T-helper 9 cell (primary cell): ENCODE data around the gene DNAI2.

Source experiments
- DNase-seq: peaks from one replicate; pipeline ENCODE4 v3.0.0-alpha.2; 2020

DNAI2 gene

DNA sequence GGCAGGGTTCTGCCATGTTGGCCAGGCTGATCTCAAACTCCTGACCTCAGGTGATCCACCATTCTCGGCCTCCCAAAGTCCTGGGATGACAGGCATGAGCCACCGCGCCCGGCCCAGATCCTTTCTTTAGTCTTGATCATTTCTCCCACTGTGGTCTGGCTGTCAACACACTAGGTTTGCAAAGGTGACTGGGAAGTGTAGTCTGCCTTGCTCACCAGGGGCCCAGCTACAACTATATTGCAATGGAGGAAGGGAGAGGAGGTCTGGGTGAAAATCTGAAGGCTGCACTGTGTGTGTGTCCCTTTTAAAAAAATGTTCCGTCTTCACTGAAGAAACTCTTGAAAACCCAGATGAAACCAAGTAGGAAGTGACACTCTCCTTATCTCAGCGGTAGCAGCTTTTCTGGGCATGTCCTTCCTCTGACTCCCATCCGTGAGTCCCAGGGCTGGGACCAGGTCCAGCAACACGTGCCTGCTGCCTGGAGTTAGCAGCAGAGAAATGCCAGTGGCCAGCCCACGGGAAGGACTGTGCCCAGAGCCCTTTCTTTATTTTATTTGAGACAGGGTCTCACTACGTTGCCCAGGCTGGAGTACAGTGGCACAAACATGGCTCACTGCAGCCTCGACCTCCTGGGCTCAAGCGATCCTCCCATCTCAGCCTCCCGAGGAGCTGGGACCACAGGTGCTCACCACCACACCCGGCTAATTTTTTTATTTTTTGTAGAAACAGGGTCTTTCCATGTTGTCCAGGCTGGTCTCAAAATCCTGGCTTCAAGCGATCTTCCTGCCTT is 34.1 kb downstream of the DNAI2 start:
- no peak for DNase-seq

- no peak for DNase-seq
Measured at GRCh38 chr17:74309902-74310301, 35.9 kb downstream of the DNAI2 start.

DNA sequence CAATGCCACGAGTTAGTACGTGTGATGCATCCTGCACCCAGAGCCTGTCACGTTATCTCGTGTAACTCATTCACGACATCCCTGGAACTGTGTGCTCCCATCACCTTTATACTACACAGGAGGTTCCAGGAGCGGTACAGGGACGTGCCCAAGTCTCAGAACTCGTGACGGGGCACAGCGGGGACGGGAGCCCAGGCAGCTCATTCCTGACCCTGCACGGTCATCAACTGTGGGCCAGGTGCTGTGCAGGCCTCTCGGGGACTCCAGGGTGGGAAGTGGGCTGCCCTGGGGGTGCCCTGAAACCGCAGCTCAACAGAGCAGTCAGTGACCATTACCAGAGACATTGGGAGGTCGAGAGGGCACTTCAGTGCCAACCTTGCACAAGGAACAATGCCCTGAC is 40.8 kb downstream of the DNAI2 start:
- no peak for DNase-seq

DNA sequence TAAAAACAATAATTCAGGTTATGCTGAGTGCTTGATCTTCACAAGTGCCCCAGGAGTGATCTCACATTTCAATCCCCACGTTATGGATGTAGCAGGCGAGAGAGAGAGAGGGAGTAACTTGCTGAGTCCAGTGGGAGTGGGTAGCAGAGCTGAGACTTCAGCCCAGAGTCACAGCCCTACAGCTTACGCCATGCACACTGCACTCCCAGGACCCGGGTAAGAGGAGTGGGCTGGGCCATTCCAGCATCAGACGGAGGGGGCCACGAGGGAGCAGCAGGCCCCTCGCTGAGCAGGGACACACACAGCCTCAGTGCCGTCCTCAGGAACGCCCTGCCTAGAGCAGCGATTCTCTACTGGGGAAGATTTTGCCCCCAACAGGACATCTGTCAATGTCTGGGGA is 42.2 kb downstream of the DNAI2 start:
- no peak for DNase-seq

DNA sequence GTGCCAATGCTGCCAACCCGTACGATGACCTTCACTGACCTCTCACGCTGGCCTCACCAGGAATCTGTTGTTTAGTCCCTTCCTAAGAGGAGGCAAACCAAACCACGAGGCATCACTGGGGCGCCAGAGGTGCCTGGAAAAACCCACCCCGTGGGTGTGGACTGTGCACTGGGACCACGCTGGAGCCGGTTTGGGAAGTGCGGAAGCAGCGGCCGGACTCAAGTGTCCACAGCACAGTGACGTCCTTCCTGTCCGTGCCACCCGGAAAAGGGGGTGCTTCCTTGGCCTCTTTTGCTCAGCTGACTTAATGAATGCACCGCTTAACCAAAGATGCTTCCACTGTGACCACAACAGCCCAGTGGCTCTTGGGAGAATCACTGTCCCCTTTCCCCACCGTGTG is 43.0 kb downstream of the DNAI2 start:
- no peak for DNase-seq

DNA sequence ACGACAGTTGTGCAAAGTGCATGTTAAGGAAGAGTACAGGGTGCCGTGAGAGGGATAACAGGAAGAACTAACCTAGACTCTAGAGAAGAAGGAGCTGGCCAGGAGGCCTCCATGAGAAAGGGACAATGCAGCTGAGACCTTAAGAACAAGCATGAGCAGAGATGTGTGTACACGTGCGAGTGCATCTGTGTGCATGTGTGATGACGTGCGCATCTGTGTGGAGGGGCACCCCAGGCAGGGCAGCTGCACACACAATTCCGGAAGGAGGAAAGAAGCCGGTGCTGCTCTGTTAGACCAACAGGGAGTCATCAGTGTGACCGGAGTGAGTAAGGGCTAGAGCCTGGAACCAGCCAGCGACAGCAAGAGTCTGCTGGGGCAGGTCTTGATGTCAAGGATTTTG is 44.4 kb downstream of the DNAI2 start:
- no peak for DNase-seq

GRCh38 chr17:74324521-74324920 is 50.5 kb downstream of the DNAI2 start:
- no peak for DNase-seq

DNA sequence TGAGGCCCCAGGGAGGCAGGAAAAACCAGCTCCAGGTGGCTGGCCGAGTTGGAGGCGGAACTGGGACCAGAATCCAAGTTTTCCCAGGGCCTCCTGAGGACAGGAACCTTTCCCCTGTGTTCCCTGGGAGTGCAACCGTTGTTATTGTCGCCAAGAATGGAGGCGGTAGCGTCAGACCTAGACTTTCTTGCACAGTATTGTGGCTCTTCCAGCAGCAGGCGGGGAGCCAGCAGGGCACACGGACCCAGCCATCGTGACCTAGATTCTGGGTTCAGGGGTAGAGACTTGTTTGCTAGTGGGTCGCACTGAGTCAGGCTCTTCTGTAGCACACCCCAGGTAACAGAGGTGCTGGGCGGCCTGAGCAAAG is 51.3 kb downstream of the DNAI2 start:
- no peak for DNase-seq

- DNase-seq: peak; percentile 49
Measured at GRCh38 chr17:74325743-74326379, 51.8 kb downstream of the DNAI2 start, which contains the start of gene KIF19. KIF19 (plus strand) TSS chr17:74326226; CDS start chr17:74326350, 124 bp downstream.

GRCh38 chr17:74326506-74326905 is 52.5 kb downstream of the DNAI2 start:
- DNase-seq: no peak

GRCh38 chr17:74328487-74328886 is 54.5 kb downstream of the DNAI2 start:
- no peak for DNase-seq

- no peak for DNase-seq
Measured at GRCh38 chr17:74329378-74329777, 55.3 kb downstream of the DNAI2 start.

DNA sequence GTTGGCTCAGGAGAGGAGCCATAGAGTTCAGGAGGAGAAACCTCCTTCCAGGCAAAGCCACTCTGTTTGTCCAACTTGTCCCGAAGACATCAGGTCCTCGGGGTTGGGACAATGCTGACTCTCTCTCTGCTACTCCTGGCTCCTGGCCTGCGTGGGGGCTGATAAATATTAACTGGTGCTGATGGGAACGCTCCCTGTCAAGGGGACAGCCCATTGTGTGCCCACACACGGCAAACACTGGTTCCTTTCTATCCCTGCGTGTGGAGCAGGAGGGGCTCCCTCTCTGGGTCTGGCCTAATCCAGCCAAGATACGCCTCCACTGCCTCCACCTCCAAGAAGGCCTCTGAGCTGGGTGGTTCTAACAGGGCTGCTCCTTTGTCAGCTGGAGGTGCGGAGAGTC is 56.4 kb downstream of the DNAI2 start:
- DNase-seq: no peak

- DNase-seq: no peak
Measured at GRCh38 chr17:74332017-74332650, 58.1 kb downstream of the DNAI2 start.

- no peak for DNase-seq
Measured at GRCh38 chr17:74332763-74333283, 58.8 kb downstream of the DNAI2 start.

- DNase-seq: no peak
Measured at GRCh38 chr17:74334393-74335039, 60.5 kb downstream of the DNAI2 start.

- no peak for DNase-seq
Measured at GRCh38 chr17:74335529-74336062, 61.6 kb downstream of the DNAI2 start.

DNA sequence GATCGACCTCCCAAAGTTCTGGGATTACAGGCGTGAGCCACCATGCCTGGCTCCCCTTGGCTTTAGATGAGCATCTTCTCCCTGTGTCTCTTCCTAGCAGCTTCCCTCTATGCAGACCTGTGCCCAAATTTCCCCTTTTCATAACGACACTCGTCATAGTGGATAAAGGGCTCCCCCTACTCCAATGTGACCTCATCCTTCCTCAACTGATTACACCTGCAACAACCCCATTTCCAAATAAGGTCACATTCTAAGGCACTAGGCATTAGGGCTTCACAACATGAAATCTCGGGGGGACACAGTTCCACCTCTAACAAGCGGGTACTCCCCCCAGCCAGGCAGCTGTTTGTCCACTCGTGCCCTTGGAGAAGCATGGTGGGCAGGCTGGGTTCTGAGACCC is 62.3 kb downstream of the DNAI2 start:
- DNase-seq: no peak

DNA sequence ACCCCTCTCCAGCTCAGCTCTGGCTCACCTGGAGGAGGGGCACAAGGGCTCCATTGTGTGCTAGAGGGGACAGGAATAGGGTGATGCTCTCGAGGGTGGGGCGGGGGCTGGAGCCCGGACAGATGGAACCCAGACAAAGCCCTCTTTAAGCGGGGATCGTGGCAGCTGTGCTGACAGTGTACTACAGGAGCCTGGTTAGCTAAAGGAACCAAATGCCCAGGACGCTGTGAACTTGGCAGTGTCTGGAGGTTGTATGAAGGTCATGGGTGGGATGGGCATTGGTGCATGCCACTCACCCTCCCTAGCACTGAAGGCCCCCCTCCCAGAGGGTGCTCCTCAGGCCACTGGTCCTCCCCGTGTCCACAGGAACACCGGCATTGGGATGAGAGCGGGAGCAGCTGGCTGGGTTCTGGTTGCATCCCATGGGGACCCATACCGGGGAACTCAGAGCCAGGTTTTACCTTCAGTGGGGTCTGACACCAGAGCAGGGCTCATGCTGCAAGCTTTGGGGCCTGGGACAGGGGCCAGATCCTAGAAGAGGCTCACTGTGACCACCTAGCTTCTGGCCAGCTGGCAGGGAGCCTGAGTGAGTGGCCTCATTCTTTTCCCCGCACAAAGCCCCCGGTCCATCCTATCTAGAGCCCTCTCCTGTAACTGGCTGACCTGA is 63.9 kb downstream of the DNAI2 start:
- no peak for DNase-seq

DNA sequence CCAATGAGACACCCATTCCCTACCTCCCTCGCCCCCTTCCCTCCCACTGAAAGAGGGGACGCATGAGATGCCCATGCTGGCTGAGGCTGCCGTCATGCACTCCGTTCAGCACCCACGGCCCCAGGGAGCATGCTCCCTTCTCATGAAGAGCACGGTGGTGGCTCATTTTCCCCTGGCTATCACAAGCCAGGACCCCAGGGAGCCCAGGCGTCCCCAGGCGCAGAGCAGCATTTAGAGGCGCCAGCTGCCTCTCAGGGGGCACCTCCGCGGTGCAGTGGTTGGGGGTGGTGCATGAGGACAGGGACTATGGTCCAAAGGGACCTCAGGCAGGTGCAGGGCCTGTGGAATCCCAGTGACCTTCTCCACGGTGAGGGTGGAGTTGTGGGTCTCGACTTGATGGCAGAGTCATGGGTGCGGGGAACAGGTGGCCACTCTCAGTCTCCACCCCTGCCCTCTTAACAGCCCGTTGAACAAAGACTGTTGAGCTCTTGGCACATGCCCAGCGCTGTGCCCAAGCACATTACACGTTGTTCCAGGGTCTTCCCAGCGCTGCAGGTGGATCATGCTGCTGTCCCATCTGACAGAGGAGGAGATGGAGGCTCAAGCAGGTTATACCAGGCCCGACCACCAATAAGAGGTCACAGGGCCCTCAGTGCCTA is 65.6 kb downstream of the DNAI2 start:
- no peak for DNase-seq

DNA sequence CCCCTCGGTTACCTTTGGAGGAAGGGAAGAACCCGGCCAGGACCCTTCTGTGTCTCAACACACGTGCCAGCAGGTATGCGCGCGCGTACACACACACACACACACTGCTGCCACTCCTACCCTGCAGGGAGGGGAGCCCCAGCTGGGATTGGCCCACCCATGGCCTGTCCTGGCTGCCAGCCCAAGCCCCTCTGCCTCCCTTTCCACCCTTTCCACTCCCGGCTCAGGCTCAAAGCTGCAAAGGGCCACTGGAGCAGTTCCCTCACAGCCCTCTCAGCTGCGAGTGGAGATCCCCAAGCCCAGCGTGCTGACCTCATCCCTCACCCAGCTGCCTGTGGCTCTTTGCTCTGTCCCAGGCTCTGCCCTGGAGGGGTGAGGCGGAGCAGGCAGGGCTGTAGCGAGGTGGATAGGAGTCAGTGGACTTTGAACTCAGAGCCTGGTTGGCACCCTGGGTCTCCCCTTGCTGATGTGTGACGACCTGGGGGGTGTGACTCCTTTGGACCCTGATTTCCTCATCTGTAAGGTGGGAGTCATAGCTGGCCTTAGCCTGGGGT is 66.5 kb downstream of the DNAI2 start:
- no peak for DNase-seq

DNA sequence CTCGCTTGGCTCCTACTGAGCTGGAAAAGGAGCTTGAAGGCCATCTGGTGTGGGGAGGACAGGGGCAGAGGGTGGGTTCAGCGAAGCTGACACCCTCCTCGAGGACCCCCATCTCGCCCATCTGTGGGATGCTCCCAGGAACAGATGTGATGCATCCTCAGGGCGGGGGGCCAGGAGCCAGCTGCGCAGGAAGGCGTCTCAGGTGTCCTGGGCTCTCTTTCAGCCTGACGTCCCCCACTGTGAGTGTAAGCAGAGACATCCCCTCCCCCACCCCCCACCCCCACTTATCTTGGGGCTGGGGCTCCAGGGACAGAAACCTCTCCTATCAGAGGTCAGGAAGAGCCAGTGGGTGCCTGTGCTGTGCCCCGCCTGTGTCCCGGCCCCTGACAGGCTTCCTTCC is 68.2 kb downstream of the DNAI2 start:
- DNase-seq: no peak
